Measurements from ENCODE around the gene TFIP11. TPM values are rescaled to one million over a fixed set of nuclear protein-coding genes. Genes with fewer than 3 reads are reported as not detected.

TFIP11 gene
- total RNA-seq, 4 donors from 2014 or later: 29.1 to 55.0 (median 35.7) TPM

DNA sequence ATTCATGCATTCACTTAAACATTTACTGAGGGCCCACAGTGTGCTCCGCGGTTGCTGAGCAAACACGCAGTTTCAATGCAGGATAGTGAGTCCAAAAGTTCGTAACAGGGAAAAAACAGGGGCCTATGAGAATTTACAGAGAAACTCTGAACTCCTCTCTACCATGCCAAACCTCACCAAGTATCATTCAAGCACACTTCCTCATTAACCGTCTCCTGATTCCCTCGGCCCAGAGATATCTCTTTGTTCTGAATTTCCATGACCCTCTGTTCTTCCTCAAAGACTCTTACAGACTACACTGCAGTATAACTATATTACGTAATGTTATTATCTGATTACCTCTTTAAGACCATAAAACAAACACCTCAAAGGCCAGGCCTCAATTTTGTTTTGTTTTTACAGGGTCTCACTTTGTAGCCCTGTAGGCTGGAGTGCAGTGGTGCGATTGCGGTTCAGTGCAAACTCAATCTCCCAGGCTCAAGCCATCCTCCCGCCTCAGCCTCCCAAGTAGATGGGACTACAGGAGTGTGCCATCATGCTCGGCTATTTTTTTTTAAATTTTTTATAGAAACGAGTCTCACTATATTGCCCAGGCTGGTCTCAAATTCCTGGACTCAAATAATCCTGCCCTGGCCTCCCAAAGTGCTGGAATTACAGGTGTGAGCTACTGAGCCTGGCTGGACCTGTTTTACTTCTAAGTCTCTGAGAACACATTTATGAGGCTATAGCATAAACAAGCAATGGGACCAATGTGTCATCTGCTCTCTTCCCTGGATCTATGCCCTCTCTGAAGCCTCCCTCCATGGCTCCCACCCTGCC, 32.3 kb downstream of the TFIP11 start:
- no peak for DNase-seq (ENCODE audit: low spot score in 2 of 2)
- H3K4me3 ChIP-seq (ENCODE audit: low read depth, poor library complexity, severe bottlenecking): no peak overlapping the region
- TF ChIP-seq, protein P1, sequence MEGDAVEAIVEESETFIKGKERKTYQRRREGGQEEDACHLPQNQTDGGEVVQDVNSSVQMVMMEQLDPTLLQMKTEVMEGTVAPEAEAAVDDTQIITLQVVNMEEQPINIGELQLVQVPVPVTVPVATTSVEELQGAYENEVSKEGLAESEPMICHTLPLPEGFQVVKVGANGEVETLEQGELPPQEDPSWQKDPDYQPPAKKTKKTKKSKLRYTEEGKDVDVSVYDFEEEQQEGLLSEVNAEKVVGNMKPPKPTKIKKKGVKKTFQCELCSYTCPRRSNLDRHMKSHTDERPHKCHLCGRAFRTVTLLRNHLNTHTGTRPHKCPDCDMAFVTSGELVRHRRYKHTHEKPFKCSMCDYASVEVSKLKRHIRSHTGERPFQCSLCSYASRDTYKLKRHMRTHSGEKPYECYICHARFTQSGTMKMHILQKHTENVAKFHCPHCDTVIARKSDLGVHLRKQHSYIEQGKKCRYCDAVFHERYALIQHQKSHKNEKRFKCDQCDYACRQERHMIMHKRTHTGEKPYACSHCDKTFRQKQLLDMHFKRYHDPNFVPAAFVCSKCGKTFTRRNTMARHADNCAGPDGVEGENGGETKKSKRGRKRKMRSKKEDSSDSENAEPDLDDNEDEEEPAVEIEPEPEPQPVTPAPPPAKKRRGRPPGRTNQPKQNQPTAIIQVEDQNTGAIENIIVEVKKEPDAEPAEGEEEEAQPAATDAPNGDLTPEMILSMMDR (IDR thresholded peaks at IDR 0.05): no peak
- intact Hi-C loops (cut with DNase I; ENCODE audit: low total_unique reads): no loop called here
- WGBS, 2 donors: 49 to 56% methylated on average over 12 of the region's 12 CpGs

DNA sequence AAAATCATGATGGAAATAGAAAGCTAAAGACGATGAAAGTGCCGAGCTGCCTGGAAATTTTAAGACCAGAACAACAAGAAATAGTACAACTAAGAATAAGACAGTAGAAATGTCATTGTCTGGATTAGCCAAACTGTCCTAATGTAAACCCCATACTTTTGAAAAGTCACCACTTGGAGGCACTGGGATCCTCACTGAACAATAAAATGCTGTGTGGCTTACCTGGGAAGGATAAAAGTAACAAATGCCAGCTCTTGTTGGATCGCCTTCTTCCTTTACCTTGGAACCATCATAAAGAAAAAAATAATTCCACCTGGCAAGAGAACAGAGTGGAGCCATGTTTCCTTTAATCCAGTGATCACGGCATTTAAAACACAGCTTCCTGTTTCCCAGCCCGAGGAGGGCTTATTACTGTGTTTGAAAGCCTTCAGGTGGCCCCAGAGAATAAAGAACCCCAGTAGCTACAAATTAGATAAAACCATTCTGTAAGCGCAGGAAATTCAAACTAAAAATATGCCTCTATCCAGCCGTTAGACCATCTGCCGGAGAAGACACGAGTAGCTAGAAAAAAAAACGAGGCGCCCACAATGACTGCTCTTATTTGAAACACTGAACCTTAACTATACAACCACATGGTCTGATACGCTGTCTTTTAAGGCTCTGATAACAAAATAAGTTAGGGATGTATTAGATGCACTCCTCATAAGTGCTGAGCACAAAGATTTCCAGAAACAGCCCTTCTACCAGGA, 33.1 kb downstream of the TFIP11 start:
- intact Hi-C loops (cut with DNase I; ENCODE audit: low total_unique reads): no loop called here
- no peak overlapping the region for H3K4me3 ChIP-seq (ENCODE audit: low read depth, poor library complexity, severe bottlenecking)
- TF ChIP-seq, protein P1 (IDR thresholded peaks at IDR 0.05): no peak
- TF ChIP-seq POLR2A (IDR thresholded peaks at IDR 0.05): no peak
- DNase-seq (ENCODE audit: low spot score in 2 of 2): no peak
- 33 to 34% methylated on average over 12 of the region's 12 CpGs for WGBS, 2 donors

DNA sequence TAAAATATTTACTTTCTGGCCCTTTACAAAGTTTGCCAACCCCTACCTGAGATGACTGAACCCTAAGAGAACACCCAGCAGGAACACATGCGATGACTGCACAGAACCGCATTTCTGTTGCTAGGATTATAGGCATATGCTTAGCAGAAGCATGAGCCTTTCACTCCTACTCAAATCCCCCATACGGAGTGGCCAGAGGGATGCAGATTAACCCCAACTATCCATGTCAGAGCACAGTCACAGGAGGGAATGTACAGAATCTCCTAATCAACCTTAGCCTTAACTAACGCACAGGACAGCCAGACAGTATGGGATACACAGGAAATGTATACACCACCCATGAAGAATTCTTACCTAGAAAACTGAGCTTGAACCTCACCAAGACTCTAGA, 34.9 kb downstream of the TFIP11 start:
- TF ChIP-seq, protein P1 (IDR thresholded peaks at IDR 0.05): no peak
- no peak for TF ChIP-seq POLR2A (IDR thresholded peaks at IDR 0.05)
- intact Hi-C loops (cut with DNase I; ENCODE audit: low total_unique reads): no loop called here
- no peak for DNase-seq (ENCODE audit: low spot score in 2 of 2)
- 40 to 61% methylated on average over 4 of the region's 4 CpGs for WGBS, 2 donors
- no peak overlapping the region for H3K4me3 ChIP-seq (ENCODE audit: low read depth, poor library complexity, severe bottlenecking)

DNA sequence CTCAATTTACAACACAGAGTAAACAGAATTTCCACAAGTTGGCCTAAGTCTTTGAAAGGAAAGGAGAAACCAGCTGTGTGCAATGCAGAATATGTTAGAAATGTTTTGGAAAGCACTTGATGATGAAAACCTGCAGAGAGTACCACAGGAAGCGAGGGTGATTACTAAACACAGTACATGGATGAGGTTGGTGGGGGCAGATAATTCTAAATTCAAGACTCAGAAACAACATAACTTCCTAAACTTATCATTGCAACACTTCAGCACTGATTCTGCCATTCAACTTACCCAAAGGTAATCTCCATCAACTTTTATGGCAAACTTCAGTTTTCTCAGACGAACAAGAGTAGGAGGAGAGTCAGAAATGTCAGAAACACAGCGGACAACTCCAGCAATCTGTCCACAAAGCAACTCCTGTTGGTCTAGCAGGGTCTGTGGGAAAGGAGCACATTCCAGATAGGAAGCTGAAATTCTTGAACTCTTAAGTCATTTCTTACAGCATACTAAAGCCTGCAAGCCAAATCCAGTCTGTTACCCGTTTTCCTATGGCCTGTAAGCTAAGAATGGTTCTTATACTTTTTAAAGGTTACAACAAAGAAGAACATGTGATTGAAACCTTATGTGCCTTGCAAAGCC, 35.5 kb downstream of the TFIP11 start:
- WGBS, 2 donors: 81 to 86% methylated on average over 4 of the region's 4 CpGs

DNA sequence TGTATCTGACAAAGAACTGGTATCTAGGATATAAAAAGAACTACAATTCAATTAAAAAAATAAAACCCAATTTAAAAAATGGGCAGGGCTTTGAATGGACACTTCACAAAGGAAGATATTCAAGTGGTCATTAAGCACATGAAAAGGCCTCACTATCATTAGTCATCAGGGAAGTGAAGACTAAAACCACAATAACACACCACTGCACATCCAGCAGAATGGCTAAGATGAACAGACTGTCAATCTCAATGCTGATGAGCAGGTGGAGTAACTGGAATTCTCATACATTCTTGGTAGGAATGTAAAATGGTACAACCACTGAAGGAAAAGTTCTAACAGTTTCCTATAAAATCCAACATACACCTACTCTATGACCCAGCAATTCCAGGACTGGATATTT, 37.6 kb downstream of the TFIP11 start:
- no peak overlapping the region for H3K4me3 ChIP-seq (ENCODE audit: low read depth, poor library complexity, severe bottlenecking)
- intact Hi-C loops (cut with DNase I; ENCODE audit: low total_unique reads): no loop called here
- TF ChIP-seq POLR2A (IDR thresholded peaks at IDR 0.05): no peak
- TF ChIP-seq, protein P1 (IDR thresholded peaks at IDR 0.05): no peak
- DNase-seq (ENCODE audit: low spot score in 2 of 2): no peak

More for the DNA sequence above, 35.5 kb downstream of the TFIP11 start:
- H3K4me3 ChIP-seq (ENCODE audit: low read depth, poor library complexity, severe bottlenecking): no peak overlapping the region
- intact Hi-C loops (cut with DNase I; ENCODE audit: low total_unique reads): no loop called here
- DNase-seq (ENCODE audit: low spot score in 2 of 2): no peak
- TF ChIP-seq, protein P1 (IDR thresholded peaks at IDR 0.05): no peak
- no peak for TF ChIP-seq POLR2A (IDR thresholded peaks at IDR 0.05)
